AG09309 (cell line): Measurements from ENCODE around the gene EXO5.
A peak's percentile ranks its signal among the peaks of the same experiment; 100 is the strongest.
"Not testable (repeated sequence)": the region's sequence is repeated elsewhere in the genome, so short reads cannot be mapped to it uniquely, and the experiment has no call there.

ENCODE experiments used
- DNase-seq: peaks from one replicate; pipeline ENCODE4 v3.0.0-alpha.2; 2010; ENCODE audit warnings: low read depth
- H3K4me3 ChIP-seq: 2 replicates; pipeline ENCODE4 v1.5.1; 2011; ENCODE audit warnings: mild to moderate bottlenecking, low read depth, low read length, moderate library complexity; ENCODE audit not compliant: control insufficient read depth
- TF ChIP-seq, protein P1 (sequence below): IDR thresholded peaks from 2 replicates; pipeline ENCODE4 v1.5.1; 2011; ENCODE audit warnings: mild to moderate bottlenecking, low read depth, low read length, inconsistent platforms; ENCODE audit not compliant: insufficient read depth, control insufficient read depth; ENCODE audit errors: missing control alignments

The EXO5 gene

DNA sequence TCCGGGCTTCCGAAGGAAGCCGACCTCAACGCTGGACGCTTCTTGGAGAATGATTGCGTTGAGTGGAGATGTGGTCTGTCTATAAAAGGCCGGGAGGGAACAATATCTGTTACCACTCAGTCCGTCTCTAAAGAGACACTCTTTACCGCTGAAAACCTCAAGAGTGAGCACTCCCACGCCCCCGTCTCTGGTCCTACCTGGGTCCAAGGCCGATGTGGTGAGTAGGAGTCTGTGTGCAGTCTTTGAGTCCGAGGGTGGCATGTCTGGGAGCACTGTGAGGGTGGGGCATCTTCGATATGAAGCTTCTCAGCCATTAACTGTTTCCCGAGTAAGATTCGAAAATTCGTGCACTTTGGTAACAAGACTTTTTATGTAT, 30.9 kb upstream of the EXO5 start:
- DNase-seq: no peak

GRCh38 chr1:40478276-40478675, 30.3 kb upstream of the EXO5 start:
- TF ChIP-seq, protein P1, sequence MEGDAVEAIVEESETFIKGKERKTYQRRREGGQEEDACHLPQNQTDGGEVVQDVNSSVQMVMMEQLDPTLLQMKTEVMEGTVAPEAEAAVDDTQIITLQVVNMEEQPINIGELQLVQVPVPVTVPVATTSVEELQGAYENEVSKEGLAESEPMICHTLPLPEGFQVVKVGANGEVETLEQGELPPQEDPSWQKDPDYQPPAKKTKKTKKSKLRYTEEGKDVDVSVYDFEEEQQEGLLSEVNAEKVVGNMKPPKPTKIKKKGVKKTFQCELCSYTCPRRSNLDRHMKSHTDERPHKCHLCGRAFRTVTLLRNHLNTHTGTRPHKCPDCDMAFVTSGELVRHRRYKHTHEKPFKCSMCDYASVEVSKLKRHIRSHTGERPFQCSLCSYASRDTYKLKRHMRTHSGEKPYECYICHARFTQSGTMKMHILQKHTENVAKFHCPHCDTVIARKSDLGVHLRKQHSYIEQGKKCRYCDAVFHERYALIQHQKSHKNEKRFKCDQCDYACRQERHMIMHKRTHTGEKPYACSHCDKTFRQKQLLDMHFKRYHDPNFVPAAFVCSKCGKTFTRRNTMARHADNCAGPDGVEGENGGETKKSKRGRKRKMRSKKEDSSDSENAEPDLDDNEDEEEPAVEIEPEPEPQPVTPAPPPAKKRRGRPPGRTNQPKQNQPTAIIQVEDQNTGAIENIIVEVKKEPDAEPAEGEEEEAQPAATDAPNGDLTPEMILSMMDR: no peak
- DNase-seq: no peak
- H3K4me3 ChIP-seq: peak overlapping the region; percentile 80

More for the DNA sequence above, 30.9 kb upstream of the EXO5 start:
- TF ChIP-seq, protein P1: no peak
- H3K4me3 ChIP-seq: peak overlapping the region; percentile 80

DNA sequence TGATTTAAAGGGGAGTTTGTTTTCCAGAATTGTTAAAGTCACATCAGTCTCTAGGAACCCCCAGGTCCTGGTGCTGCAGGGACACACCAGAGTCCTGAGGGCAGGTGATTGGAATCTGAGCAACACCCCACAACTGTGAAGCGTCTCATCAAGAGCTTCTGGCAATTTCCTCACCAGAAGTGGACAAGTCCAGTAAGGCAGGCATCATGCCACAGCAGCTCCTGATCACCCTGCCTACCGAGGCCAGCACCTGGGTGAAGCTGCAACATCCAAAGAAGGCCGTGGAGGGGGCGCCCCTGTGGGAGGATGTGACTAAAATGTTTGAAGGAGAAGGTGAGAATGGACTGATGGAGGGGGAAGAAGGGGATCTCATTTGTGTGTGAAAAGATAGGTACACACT, 29.4 kb upstream of the EXO5 start:
- no peak for DNase-seq
- TF ChIP-seq, protein P1: no peak
- no peak overlapping the region for H3K4me3 ChIP-seq

- H3K4me3 ChIP-seq: no peak overlapping the region
- no peak for DNase-seq
Observed at GRCh38 chr1:40495315-40495903, 13.2 kb upstream of the EXO5 start.

GRCh38 chr1:40502651-40503050, 5.9 kb upstream of the EXO5 start:
- not testable (repeated sequence) for H3K4me3 ChIP-seq, DNase-seq

More at GRCh38 chr1:40495315-40495903, 13.2 kb upstream of the EXO5 start:
- TF ChIP-seq, protein P1: no peak

GRCh38 chr1:40507973-40508372, 594 bp upstream of the EXO5 start:
- DNase-seq: no peak
- H3K4me3 ChIP-seq: peak overlapping the region; percentile 79
- TF ChIP-seq, protein P1: no peak

DNA sequence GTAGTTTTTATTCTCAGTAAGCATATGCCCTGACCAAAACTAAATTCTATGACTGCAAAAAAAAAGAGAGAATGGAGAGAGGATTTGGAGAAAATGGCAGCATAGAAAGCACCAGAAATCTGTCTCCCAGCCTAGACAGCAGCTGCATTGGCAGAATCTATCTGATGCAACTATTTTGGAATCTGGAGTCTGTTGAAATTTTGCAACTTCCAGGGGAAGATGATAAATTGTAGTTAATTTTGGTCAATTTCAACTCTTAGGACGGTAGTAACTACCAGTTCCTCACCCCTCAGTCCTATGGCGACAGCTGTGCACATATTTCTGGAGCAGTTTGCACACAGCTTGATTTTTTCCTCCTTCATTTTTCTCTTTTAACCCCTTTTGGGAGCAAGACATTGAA, 10.9 kb downstream of the EXO5 start:
- no peak overlapping the region for H3K4me3 ChIP-seq
- TF ChIP-seq, protein P1: no peak
- no peak for DNase-seq
